Breast epithelium (tissue), 4 donors: ENCODE data around the gene PPP2R1B. TPM values are rescaled to one million over a fixed set of nuclear protein-coding genes. Genes with fewer than 3 reads are reported as not detected.
A peak's percentile ranks its signal among the peaks of the same experiment; 100 is the strongest.

Source experiments
- DNase-seq, 2 donors: peaks; one replicate each; pipeline ENCODE4 v3.0.0-alpha.2; 2019; ENCODE audit warnings: low spot score in 2 of 2
- H3K27ac ChIP-seq, 2 donors: fragments of 200-600 bp; sonication (generic) in 1 of 2; one replicate each; pipeline ENCODE4 v1.5.1; 2016 to 2019; ENCODE audit warnings: mild to moderate bottlenecking in 1 of 2
- H3K27me3 ChIP-seq, 2 donors: fragments of 200-600 bp; sonication (generic) in 1 of 2; one replicate each; pipeline versions ENCODE4 v1.5.1 to v1.6.0; 2017 to 2019; ENCODE audit warnings: control low read depth in 1 of 2, mild to moderate bottlenecking in 1 of 2
- H3K36me3 ChIP-seq: fragments of 200-600 bp; one replicate; pipeline ENCODE4 v1.5.1; 2019
- H3K4me1 ChIP-seq, 2 donors: fragments of 200-600 bp; sonication (generic); one replicate each; pipeline ENCODE4 v1.5.1; 2016 to 2019; ENCODE audit warnings: control low read depth in 1 of 2
- H3K4me3 ChIP-seq, 3 donors: fragments of 200-600 bp; sonication (generic); 1 replicate in 2 of 3; 2 replicates in 1 of 3; pipeline ENCODE4 v1.5.1; 2016 to 2019; ENCODE audit warnings: mild to moderate bottlenecking in 3 of 3, moderate library complexity in 2 of 3
- H3K9me3 ChIP-seq, 2 donors: fragments of 200-600 bp; sonication (generic) in 1 of 2; one replicate each; pipeline ENCODE4 v1.5.1; 2016 to 2019; ENCODE audit warnings: control low read depth in 1 of 2
- POLR2A ChIP-seq: fragments of 450-650 bp; IDR thresholded peaks from one replicate; pipeline ENCODE4 v1.6.1; 2016; ENCODE audit warnings: antibody characterized with exemption, mild to moderate bottlenecking, moderate library complexity
- POLR2AphosphoS5 ChIP-seq, 3 donors: sonication (generic); formaldehyde crosslinking; IDR thresholded peaks; one replicate each; pipeline ENCODE4 v1.6.1; 2017; ENCODE audit warnings: antibody characterized with exemption in 3 of 3
- intact Hi-C: fragments of 100-400 bp; cut with DNase I; formaldehyde crosslinking; loops from one replicate; pipeline ENCODE4 v1.15.1; 2023; ENCODE audit warnings: low total_unique reads
- total RNA-seq, 3 donors: library from RNA; depleted of rRNA; stranded (reverse); fragments of >200 nt; gene quantifications; one replicate each; pipeline ENCODE4 v1.1.0, GENCODE V29; 2016
- TF ChIP-seq, protein P1 (sequence below), 3 donors: fragments of 450-650 bp; IDR thresholded peaks; one replicate each; pipeline ENCODE4 v1.5.1; 2016 to 2017; ENCODE audit warnings: antibody characterized with exemption in 3 of 3, mild to moderate bottlenecking in 3 of 3, moderate library complexity in 3 of 3

PPP2R1B gene
- total RNA-seq, 3 donors from 2014 or later: 32.0 to 35.3 (median 34.7) TPM

DNA sequence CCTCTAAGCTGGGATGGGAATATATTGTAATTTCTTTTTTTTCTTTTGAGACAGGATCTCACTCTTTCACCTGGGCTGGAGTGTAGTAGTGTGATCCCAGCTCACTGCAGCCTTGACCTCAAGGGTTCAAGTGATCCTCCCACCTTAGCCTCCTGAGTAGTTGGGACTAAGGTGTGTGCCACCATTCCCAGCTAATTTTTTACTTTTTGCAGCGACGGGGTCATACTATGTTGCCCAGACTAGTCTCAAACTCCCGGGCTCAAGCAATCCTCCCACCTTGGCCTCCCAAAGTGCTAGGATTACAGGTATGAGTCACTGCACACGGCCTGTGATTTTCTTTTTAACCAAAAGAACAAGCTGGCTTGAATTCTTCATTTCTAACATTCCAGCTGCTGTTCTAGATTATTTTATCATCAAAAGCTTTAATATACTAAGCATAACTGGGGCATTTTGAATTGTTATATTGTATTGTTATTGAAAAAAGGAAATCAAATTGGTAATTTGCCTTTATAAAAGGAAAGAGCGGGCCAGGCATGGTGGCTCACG is 26.8 kb upstream of the PPP2R1B start:
- no peak overlapping the region for H3K27ac ChIP-seq
- no peaks in the 10 kb centered on the region for H3K36me3 ChIP-seq
- H3K4me1 ChIP-seq: no peaks in the 10 kb centered on the region
- intact Hi-C loops: no loop called here
- no peak overlapping the region for H3K4me3 ChIP-seq
- DNase-seq: no peak
- no peaks in the 10 kb centered on the region for H3K9me3 ChIP-seq
- no peaks in the 10 kb centered on the region for H3K27me3 ChIP-seq
- TF ChIP-seq POLR2AphosphoS5 (IDR thresholded peaks at IDR 0.05) (no peak), POLR2A (no peak)
- TF ChIP-seq, protein P1, sequence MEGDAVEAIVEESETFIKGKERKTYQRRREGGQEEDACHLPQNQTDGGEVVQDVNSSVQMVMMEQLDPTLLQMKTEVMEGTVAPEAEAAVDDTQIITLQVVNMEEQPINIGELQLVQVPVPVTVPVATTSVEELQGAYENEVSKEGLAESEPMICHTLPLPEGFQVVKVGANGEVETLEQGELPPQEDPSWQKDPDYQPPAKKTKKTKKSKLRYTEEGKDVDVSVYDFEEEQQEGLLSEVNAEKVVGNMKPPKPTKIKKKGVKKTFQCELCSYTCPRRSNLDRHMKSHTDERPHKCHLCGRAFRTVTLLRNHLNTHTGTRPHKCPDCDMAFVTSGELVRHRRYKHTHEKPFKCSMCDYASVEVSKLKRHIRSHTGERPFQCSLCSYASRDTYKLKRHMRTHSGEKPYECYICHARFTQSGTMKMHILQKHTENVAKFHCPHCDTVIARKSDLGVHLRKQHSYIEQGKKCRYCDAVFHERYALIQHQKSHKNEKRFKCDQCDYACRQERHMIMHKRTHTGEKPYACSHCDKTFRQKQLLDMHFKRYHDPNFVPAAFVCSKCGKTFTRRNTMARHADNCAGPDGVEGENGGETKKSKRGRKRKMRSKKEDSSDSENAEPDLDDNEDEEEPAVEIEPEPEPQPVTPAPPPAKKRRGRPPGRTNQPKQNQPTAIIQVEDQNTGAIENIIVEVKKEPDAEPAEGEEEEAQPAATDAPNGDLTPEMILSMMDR (IDR thresholded peaks at IDR 0.05): no peak

DNA sequence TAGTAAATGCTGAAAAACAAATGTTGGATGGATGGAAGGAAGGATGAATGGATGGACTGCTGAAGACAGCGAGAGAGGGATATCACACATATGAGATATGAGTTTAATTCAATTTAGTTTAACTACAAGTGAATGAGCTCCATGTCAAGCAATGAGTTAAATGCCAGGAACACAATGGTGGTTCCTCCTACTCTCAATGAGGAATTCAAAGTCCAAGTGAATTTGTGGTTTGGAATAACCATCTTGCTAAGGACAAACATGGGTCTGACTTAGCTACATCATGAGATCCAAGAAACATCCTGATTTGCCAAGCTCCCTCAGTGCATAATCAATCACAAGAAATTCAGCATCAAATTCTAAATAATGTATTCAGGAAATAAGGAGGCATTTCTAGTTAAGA is 26.1 kb upstream of the PPP2R1B start:
- intact Hi-C loops: no loop called here

DNA sequence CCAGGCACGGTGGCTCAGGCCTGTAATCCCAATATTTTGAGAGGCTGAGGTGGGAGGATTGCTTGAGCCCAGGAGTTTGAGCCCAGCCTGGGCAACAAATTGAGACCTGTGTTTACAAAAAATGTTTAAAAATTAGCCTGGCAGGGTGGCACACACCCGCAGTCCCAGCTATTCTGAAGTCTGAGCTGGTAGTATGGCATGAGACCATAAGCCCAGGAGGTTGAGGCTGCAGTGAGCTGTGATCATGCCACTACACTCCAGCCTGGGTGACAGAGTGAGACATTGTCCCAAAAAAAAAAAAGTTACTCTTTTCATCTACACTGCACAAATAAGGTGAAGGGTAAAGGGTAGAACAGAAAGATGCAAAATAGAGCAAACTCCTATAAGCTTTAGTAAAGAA is 22.3 kb upstream of the PPP2R1B start:
- no peaks in the 10 kb centered on the region for H3K36me3 ChIP-seq
- peak overlapping the region in 1 of 2 donors; percentile 23 for H3K27ac ChIP-seq
- TF ChIP-seq POLR2A (no peak), POLR2AphosphoS5 (IDR thresholded peaks at IDR 0.05) (no peak)
- TF ChIP-seq, protein P1 (IDR thresholded peaks at IDR 0.05): no peak
- no peaks in the 10 kb centered on the region for H3K4me1 ChIP-seq
- no peaks in the 10 kb centered on the region for H3K9me3 ChIP-seq
- H3K4me3 ChIP-seq: no peak overlapping the region
- DNase-seq: no peak
- H3K27me3 ChIP-seq: no peaks in the 10 kb centered on the region
- intact Hi-C loops: no loop called here

More for the DNA sequence above, 26.1 kb upstream of the PPP2R1B start:
- TF ChIP-seq POLR2A (no peak), POLR2AphosphoS5 (IDR thresholded peaks at IDR 0.05) (no peak)
- TF ChIP-seq, protein P1 (IDR thresholded peaks at IDR 0.05): no peak
- DNase-seq: no peak
- Histone ChIP-seq H3K9me3 (no peaks in the 10 kb centered on the region), H3K27ac (no peak overlapping the region), H3K36me3 (no peaks in the 10 kb centered on the region), H3K27me3 (no peaks in the 10 kb centered on the region), H3K4me1 (no peaks in the 10 kb centered on the region), H3K4me3 (no peak overlapping the region)

DNA sequence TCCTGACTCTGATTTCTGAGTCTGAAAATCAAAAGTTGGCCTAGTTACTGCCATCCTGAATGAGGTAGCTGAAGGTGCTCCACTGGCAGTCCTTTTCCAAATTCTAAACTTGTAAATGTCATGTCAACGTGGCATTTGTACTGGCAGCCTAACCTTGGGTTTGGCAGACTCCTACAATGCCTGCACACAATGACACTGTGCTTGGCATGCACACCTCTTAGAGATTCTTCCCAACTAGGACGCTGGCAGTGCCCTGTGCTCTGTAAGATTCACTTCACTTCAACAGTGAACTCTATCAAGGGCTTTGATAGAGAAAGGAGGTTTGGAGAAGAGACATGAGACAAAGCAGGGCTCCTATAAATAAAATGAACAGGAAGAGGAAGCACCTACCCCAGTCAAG is 21.9 kb upstream of the PPP2R1B start:
- no peak for TF ChIP-seq POLR2A
- TF ChIP-seq POLR2AphosphoS5 (IDR thresholded peaks at IDR 0.05): no peak
- TF ChIP-seq, protein P1 (IDR thresholded peaks at IDR 0.05): no peak
- H3K27ac ChIP-seq: peak overlapping the region in 1 of 2 donors; percentile 23
- no peaks in the 10 kb centered on the region for H3K4me1 ChIP-seq
- no peak for DNase-seq
- no peaks in the 10 kb centered on the region for H3K27me3 ChIP-seq
- H3K36me3 ChIP-seq: no peaks in the 10 kb centered on the region
- H3K9me3 ChIP-seq: no peaks in the 10 kb centered on the region
- intact Hi-C loops: no loop called here
- H3K4me3 ChIP-seq: no peak overlapping the region

DNA sequence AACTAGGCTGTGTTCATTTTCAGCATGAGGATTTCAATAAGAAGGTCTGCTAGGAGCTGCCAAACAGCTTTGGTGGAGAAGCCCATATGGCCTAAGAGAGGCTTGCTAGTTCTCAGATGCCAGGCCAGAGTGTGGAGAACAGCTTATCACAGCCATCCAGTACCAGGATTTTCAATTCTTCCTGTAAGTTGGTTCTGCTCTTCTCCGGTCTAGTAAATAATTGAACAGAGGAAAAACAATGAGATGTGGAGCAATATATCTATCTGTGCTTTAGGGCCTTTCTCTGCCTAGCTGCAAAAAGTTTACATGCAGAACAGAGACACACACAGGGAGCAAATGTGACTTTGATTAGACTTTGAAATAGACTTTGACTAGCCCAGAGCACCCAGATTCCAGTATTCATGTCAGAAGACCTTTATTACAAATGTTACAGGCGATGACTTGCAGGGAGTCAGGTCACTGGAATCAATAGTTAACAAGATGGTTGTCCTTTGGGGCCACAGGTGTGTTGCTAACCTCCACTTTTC is 19.8 kb upstream of the PPP2R1B start:
- DNase-seq: no peak
- H3K36me3 ChIP-seq: no peaks in the 10 kb centered on the region
- intact Hi-C loops: no loop called here
- H3K27me3 ChIP-seq: no peaks in the 10 kb centered on the region
- H3K27ac ChIP-seq: no peak overlapping the region
- TF ChIP-seq, protein P1 (IDR thresholded peaks at IDR 0.05): no peak
- TF ChIP-seq POLR2AphosphoS5 (IDR thresholded peaks at IDR 0.05) (no peak), POLR2A (no peak)
- H3K9me3 ChIP-seq: no peaks in the 10 kb centered on the region
- no peaks in the 10 kb centered on the region for H3K4me1 ChIP-seq
- H3K4me3 ChIP-seq: no peak overlapping the region
